KMS-11 (cell line): ENCODE measurements around the gene PARD3B.

Experiments used
- H2AFZ ChIP-seq: fragments of 200-600 bp; sonication (generic); 2 replicates; pipeline ENCODE4 v1.6.1; 2016; ENCODE audit warnings: antibody characterized with exemption, mixed run types, low read depth
- H3K27ac ChIP-seq: fragments of 200-600 bp; sonication (generic); 2 replicates; pipeline ENCODE4 v1.6.1; 2016; ENCODE audit warnings: mild to moderate bottlenecking, mixed run types
- H3K27me3 ChIP-seq: fragments of 200-600 bp; sonication (generic); 2 replicates; pipeline ENCODE4 v1.6.1; 2017; ENCODE audit warnings: mild to moderate bottlenecking, low read depth, mixed run types, moderate library complexity; ENCODE audit not compliant: insufficient read depth
- H3K36me3 ChIP-seq: fragments of 200-600 bp; sonication (generic); 2 replicates; pipeline ENCODE4 v1.6.1; 2017; ENCODE audit warnings: mild to moderate bottlenecking, mixed run types; ENCODE audit not compliant: insufficient read depth
- H3K4me1 ChIP-seq: fragments of 200-600 bp; sonication (generic); 2 replicates; pipeline ENCODE4 v1.6.1; 2016; ENCODE audit warnings: mild to moderate bottlenecking, low read depth, mixed run types; ENCODE audit not compliant: poor library complexity, severe bottlenecking
- H3K4me2 ChIP-seq: fragments of 200-600 bp; sonication (generic); 2 replicates; pipeline ENCODE4 v1.7.0; 2016; ENCODE audit warnings: mild to moderate bottlenecking, mixed run types
- H3K4me3 ChIP-seq: fragments of 200-600 bp; sonication (generic); IDR thresholded peaks from 2 replicates; pipeline ENCODE4 v1.6.1; 2017; ENCODE audit warnings: low read depth, low read length, mixed read lengths; ENCODE audit not compliant: insufficient read depth
- H3K79me2 ChIP-seq: fragments of 200-600 bp; sonication (generic); 2 replicates; pipeline ENCODE4 v1.6.1; 2016; ENCODE audit warnings: low read depth, mixed run types; ENCODE audit not compliant: insufficient read depth
- H3K9ac ChIP-seq: fragments of 200-600 bp; sonication (generic); 2 replicates; pipeline ENCODE4 v1.6.1; 2016; ENCODE audit warnings: mild to moderate bottlenecking, mixed run types
- H4K20me1 ChIP-seq: fragments of 200-600 bp; sonication (generic); 2 replicates; pipeline ENCODE4 v1.6.1; 2016; ENCODE audit warnings: mild to moderate bottlenecking, mixed run types; ENCODE audit not compliant: insufficient read depth
- CTCF ChIP-seq: fragments of 200-600 bp; sonication (generic); conservative IDR thresholded peaks from 2 replicates; pipeline ENCODE4 v1.6.1; 2017; ENCODE audit warnings: low read depth, mild to moderate bottlenecking, antibody characterized with exemption, low read length, moderate library complexity, mixed read lengths

Gene PARD3B

DNA sequence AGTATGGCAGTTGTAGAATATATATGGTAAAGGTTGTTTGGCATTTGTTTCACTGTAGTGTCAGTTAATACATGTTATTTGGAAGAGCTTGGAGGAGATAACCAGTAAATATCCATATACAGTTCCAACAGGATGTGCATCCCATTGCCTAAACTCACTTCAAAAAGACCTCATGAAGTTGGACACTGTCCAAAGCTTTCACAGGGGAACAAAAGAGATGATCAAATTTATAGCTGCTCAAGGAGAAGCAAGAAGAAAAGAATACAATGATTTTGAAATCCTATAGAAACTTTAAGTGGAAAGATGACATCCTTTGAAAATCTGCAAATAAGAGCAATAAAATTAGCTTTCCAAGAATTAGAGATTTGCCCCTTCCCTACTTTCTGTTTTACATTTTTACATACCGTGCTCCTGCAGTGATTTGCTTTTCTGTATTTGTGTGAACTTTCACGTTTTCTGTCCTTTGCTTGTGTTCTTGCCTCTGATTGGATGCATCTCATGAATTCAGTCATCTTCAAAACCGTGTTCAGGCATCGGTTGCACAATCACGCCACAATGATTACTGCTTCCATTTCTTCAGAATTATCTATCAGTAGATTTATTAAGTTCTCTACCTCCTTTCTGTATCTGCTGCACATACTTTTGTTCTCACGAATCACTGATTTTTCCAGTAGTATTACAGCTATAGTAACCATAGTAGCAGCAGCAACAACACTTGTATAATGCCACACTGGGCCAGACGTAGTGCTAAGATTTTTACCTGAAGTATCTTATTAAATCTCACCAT is 83.8 kb downstream of the PARD3B start:
- Histone ChIP-seq H3K79me2 (no peaks in the 10 kb centered on the region), H3K9ac (no peak overlapping the region), H3K4me1 (no peaks in the 10 kb centered on the region), H3K27ac (no peak overlapping the region), H3K27me3 (no peaks in the 10 kb centered on the region), H2AFZ (no peak overlapping the region), H3K4me2 (no peak overlapping the region), H3K4me3 (no peak overlapping the region), H4K20me1 (no peaks in the 10 kb centered on the region), H3K36me3 (no peaks in the 10 kb centered on the region)
- no peak for TF ChIP-seq CTCF

- Histone ChIP-seq H3K27ac (no peak overlapping the region), H3K9ac (no peak overlapping the region), H3K4me3 (no peak overlapping the region), H4K20me1 (no peaks in the 10 kb centered on the region), H3K4me1 (no peaks in the 10 kb centered on the region), H3K4me2 (no peak overlapping the region), H3K79me2 (no peaks in the 10 kb centered on the region), H3K27me3 (no peaks in the 10 kb centered on the region), H3K36me3 (no peaks in the 10 kb centered on the region), H2AFZ (no peak overlapping the region)
- TF ChIP-seq CTCF = no peak
Observed at GRCh38 chr2:204632410-204632809, 87.1 kb downstream of the PARD3B start.

DNA sequence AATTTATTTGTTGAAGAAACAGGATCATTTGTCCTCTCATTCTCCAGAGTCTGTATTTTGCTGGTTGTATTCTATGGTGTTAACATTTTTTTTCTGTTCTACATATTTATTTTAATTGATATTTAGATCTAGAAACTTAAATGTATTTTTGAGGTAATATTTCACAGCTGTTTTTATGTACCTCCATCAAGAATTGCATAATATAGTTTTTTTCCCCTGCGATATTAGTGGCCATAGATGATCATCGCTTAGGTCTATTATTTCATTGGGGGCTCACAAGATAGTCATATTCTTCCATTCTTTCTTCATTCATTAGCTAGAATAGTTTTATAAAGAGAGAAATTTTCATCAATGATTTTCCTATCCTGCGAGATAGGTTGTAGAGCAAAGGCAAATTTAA is 89.3 kb downstream of the PARD3B start:
- no peak overlapping the region for H3K9ac ChIP-seq
- no peak for TF ChIP-seq CTCF
- H3K4me1 ChIP-seq = no peaks in the 10 kb centered on the region

GRCh38 chr2:204635478-204635877 is 90.2 kb downstream of the PARD3B start:
- TF ChIP-seq CTCF = no peak
- Histone ChIP-seq H2AFZ (no peak overlapping the region), H3K9ac (no peak overlapping the region)

More for the DNA sequence above, 89.3 kb downstream of the PARD3B start:
- Histone ChIP-seq H3K36me3 (no peaks in the 10 kb centered on the region), H4K20me1 (no peaks in the 10 kb centered on the region), H3K4me3 (no peak overlapping the region), H3K4me2 (no peak overlapping the region), H2AFZ (no peak overlapping the region), H3K27ac (no peak overlapping the region), H3K79me2 (no peaks in the 10 kb centered on the region), H3K27me3 (no peaks in the 10 kb centered on the region)

More at GRCh38 chr2:204635478-204635877, 90.2 kb downstream of the PARD3B start:
- no peaks in the 10 kb centered on the region for H3K79me2 ChIP-seq
- H4K20me1 ChIP-seq = no peaks in the 10 kb centered on the region
- H3K4me2 ChIP-seq = no peak overlapping the region
- H3K4me1 ChIP-seq = no peaks in the 10 kb centered on the region
- H3K4me3 ChIP-seq = no peak overlapping the region
- H3K27me3 ChIP-seq = no peaks in the 10 kb centered on the region
- no peaks in the 10 kb centered on the region for H3K36me3 ChIP-seq
- H3K27ac ChIP-seq = no peak overlapping the region
